KOPT-K1 (cell line): ENCODE measurements around the gene AGPAT3.

Experiments
- H3K27ac ChIP-seq: fragments of 200-600 bp; sonication (generic); 2 replicates; pipeline ENCODE4 v1.5.1; 2016; ENCODE audit warnings: antibody characterized with exemption, mild to moderate bottlenecking, low read depth, low read length; ENCODE audit not compliant: poor library complexity, severe bottlenecking
- H3K36me3 ChIP-seq: fragments of 200-600 bp; sonication (generic); 2 replicates; pipeline ENCODE4 v1.5.1; 2017; ENCODE audit warnings: antibody characterized with exemption, mild to moderate bottlenecking, low read length, moderate library complexity; ENCODE audit not compliant: insufficient read depth
- H3K9me3 ChIP-seq: fragments of 200-600 bp; sonication (generic); 2 replicates; pipeline ENCODE4 v1.5.1; 2017; ENCODE audit warnings: antibody characterized with exemption, low read length, mild to moderate bottlenecking; ENCODE audit not compliant: insufficient read depth, poor library complexity, severe bottlenecking

Gene AGPAT3

DNA sequence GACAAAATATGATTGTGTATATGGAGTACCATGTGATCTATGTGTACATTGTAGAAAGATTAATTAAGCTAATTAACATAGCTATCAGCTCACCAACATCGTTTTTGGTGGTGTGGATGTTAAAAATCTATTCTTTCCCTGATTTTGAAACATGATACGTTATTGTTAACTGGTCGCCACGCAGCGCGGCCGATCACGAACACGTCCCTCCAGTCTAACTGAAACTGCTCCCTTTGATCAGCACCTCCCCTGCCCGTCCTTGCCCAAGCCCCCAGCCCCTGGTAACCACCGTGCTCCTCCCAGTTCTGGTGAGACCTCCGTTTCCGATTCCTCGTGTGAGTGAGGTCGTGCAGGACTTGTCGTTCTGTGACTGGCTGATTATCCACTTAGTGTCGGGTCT, 67.0 kb downstream of the AGPAT3 start:
- Histone ChIP-seq H3K9me3 (no peaks in the 10 kb centered on the region), H3K36me3 (peaks cover 6% of the 10 kb centered on the region; the same call in 1 of the 2 replicates), H3K27ac (no peak overlapping the region)

- Histone ChIP-seq H3K36me3 (peaks cover 2% of the 10 kb centered on the region; the same call in 1 of the 2 replicates), H3K9me3 (no peaks in the 10 kb centered on the region), H3K27ac (no peak overlapping the region)
These were observed 68.2 kb downstream of the AGPAT3 start for GRCh38 chr21:43933199-43933598.

- no peak overlapping the region for H3K27ac ChIP-seq
- no peaks in the 10 kb centered on the region for H3K9me3 ChIP-seq
- H3K36me3 ChIP-seq = no peaks in the 10 kb centered on the region; the same call in 1 of the 2 replicates
These were observed 68.7 kb downstream of the AGPAT3 start for GRCh38 chr21:43933680-43934079.

DNA sequence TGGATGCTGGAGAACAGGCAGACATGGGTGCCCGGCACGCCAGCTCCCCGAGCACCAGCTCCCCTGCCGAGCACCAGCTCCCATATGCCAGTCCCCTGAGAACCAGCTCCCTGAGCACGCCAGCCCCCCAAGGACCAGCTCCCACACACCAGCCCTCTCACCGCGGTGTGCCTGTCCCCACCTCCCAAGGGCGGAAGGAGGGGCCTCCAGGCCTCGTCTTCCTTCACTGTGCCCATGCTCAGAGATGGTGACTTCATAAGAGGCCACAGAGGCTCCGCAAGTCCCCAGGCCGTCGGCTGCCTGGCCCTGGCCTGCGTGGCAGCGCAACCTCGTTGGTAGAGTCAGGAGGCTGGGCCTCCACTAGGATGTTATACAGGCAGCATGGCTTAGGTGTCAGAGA, 69.1 kb downstream of the AGPAT3 start:
- H3K27ac ChIP-seq = no peak overlapping the region
- no peaks in the 10 kb centered on the region for H3K9me3 ChIP-seq
- H3K36me3 ChIP-seq = no peaks in the 10 kb centered on the region

- Histone ChIP-seq H3K36me3 (no peaks in the 10 kb centered on the region), H3K27ac (no peak overlapping the region), H3K9me3 (no peaks in the 10 kb centered on the region)
These were observed 70.0 kb downstream of the AGPAT3 start for GRCh38 chr21:43934716-43935705.

GRCh38 chr21:43935711-43936110, 70.7 kb downstream of the AGPAT3 start:
- no peaks in the 10 kb centered on the region for H3K36me3 ChIP-seq
- no peaks in the 10 kb centered on the region for H3K9me3 ChIP-seq
- H3K27ac ChIP-seq = no peak overlapping the region

DNA sequence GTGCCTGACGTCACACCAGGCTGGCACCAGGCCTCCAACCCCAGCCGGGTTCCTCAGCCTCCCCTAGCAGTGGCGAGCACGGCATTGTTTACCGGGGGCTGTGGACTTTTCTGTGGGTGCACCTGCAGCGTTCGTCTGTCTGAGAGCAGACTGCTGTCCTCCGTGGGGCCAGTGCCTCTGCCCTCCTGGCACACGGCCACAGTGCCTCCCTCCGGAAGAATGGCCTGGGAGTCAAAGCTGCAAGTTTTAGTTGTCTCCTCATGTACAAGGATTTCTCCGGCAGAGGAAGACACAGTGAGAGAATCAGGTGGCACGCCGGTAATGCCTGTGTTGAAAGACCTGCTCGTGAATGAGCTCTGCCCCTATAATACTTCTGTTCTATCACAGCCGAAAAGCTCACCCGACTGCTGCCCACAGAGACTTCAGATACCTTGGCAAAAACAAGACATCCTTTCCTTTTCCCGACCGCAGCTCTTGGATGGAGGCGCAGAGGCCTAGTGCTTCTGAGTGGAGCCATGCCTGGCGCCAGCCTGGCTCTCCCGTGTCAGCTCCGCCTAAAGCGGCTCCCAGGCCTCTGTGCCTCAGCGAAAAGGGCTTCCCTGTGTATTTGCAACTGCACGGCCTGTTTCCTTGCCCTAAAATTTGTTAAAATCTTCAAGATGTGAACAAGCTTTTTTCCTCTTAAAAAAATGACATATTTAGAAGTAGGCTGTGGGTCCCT, 71.4 kb downstream of the AGPAT3 start:
- H3K27ac ChIP-seq = no peak overlapping the region
- no peaks in the 10 kb centered on the region for H3K9me3 ChIP-seq
- no peaks in the 10 kb centered on the region for H3K36me3 ChIP-seq

DNA sequence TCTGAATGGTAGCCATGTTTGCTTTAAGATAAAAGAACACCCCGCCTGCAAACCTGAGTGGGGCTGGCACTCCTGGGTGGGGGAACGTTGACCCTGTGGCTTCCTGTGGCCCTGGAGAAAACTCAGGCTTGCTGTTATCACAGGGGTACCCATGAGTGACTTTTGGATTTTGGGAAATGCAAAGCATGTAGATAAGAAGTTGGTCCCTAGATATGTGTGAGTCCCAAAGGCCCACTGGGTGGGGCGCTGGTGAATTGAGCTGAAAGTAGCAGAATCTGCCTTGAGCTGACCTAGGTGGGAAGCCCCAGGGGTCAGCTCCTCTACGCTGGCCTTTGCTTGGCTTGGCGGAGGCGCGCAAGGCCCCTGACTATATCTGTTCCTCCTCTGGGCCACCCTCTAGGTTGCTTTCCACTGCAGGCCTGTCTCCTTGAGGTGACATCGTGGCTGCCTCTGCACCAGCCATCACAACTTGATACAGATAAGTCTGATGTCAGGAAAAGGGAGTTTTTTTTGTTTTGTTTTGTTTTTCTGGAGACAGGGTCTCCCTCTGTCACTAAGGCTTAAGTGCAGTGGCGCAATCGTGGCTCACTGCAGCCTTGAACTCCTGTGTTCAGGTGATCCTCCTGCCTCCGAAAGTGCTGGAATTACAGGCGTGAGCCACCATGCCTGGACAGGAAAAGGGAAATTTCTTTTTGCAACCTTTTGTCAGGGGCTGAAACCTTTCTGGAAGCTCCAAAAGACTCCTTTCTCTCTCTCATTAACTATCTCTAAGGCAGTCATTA, 72.2 kb downstream of the AGPAT3 start:
- Histone ChIP-seq H3K9me3 (no peaks in the 10 kb centered on the region), H3K27ac (no peak overlapping the region), H3K36me3 (no peaks in the 10 kb centered on the region)

- no peaks in the 10 kb centered on the region for H3K36me3 ChIP-seq
These were observed 72.9 kb downstream of the AGPAT3 start for GRCh38 chr21:43937891-43938309.

DNA sequence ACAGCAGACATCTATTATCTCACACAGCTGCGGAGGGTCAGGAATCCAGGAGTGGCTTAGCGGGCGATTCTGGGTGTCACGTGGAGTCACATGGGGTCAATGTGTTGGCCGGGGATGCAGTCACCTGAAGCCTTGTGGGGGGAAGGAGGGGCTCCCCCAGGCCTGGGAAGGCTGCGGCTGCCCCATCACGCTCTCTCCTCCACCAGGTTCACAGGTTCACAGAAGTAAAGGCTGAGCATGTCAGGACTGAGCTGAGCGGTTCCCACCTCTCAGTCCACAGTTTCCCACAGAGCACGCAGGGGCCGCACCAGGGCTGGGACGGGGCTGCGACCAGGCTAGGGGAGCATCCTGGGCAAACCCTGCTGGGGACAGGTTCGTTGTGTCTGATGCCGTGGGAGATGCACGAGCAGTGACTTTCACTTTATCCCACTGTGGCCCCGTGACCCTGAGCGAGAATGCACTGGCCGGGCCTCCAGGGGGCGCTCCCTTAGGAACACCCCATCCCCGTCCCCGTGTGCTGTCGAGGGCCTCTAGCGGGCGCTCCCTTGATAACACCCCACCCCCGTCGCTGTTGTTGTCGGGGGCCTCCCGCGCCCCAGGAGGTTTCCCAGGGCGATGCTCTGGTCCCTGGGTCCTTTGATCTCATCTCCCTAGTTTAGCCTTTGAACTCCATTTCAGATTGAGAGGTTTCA, 73.9 kb downstream of the AGPAT3 start:
- Histone ChIP-seq H3K27ac (peak overlapping the region; percentile 51), H3K36me3 (no peaks in the 10 kb centered on the region)

More at GRCh38 chr21:43937891-43938309, 72.9 kb downstream of the AGPAT3 start:
- Histone ChIP-seq H3K9me3 (no peaks in the 10 kb centered on the region), H3K27ac (no peak overlapping the region)

DNA sequence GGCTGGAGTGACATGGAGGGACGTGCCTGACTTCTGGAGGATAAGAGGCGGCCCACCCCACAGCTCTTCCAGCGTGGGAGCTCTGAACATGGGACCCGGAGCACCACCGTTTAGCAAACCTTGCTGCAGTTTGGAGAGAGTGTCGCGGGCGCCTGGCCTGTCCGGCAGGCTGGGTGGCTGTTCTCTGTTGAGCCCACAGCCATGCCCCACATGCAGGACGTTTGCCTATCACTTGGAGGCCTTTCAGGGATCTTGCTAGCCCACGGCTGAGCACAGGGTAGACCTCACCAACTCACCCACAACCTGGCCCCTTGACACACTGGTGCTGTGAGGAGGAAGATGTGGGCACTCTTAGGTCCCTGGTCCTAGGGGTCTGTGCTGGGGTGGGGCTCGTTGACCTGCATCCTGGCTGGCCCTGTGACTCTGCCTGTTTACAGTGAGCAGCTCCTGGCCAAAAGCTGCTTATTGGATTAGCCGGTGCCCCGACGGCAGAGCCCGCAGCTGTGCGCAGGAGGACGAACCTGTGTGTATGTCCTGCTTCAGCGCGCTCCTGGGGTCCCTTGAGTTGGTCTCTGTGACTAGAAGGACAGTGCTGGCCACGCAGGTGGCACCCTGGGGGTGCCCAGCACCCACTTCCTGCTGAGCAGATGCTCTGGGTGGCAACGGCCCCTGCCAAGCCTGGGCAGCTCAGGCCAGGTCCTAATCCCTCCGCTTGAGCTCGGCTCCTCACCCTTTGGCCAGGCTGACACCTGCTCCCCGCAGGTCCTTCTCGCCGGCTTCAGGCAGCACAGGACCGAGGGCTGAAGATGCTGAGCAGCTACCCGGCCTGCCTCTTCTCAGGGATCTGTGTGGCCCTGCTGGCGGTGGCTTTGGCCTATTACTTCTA, 74.7 kb downstream of the AGPAT3 start:
- no peak overlapping the region for H3K27ac ChIP-seq
- H3K36me3 ChIP-seq = no peaks in the 10 kb centered on the region

More for the DNA sequence above, 73.9 kb downstream of the AGPAT3 start:
- no peaks in the 10 kb centered on the region for H3K9me3 ChIP-seq

GRCh38 chr21:43940329-43941050, 75.5 kb downstream of the AGPAT3 start:
- Histone ChIP-seq H3K9me3 (no peaks in the 10 kb centered on the region), H3K36me3 (no peaks in the 10 kb centered on the region), H3K27ac (no peak overlapping the region)

More for the DNA sequence above, 74.7 kb downstream of the AGPAT3 start:
- H3K9me3 ChIP-seq = no peaks in the 10 kb centered on the region

DNA sequence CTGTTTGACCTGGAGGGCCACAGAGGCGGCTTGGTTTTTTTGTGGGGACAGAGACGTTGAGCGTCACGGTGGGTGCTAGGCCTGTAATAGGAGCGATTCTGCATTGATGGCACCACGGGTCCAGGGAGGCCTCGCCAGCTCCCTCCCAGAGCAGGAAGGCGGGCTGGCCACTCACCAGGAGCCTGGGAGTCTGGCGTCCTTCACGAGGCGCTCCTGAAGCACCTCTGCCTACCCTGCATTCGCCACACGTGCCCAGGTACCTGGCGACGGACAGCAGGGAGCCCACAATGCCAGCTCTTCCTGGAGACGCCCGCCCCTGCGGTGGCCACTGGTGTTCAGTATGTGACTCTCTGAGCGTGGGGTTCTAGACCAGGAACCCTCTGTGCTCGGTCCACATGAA, 77.2 kb downstream of the AGPAT3 start:
- no peaks in the 10 kb centered on the region for H3K36me3 ChIP-seq
- no peak overlapping the region for H3K27ac ChIP-seq

More for the DNA sequence above, 77.2 kb downstream of the AGPAT3 start:
- H3K9me3 ChIP-seq = no peaks in the 10 kb centered on the region
